T-helper 17 cell (primary cell): ENCODE results near the gene SYT7. TPM values are rescaled to one million over a fixed set of nuclear protein-coding genes. Genes with fewer than 3 reads are reported as not detected.
A peak's percentile ranks its signal among the peaks of the same experiment; 100 is the strongest.

Source experiments
- ATAC-seq: fragments of 150-1000 bp; cut with Tn5 transposase; 2 replicates; pipeline ENCODE4 v1.10.0; 2021; ENCODE audit warnings: mild to moderate bottlenecking, moderate library complexity
- DNase-seq, 3 donors: peaks; one replicate each; pipeline versions ENCODE4 v3.0.0 to v3.0.0-alpha.2; 2020 to 2021
- H3K9me3 ChIP-seq: one replicate; pipeline ENCODE4 v1.7.0; 2013; ENCODE audit warnings: low read length, mild to moderate bottlenecking; ENCODE audit not compliant: control insufficient read depth, poor library complexity, severe bottlenecking
- H3K27ac Mint-ChIP-seq: one replicate; pipeline ENCODE4 v1.8.0; 2022; ENCODE audit warnings: mild to moderate bottlenecking, moderate library complexity, mixed read lengths
- H3K27me3 Mint-ChIP-seq: one replicate; pipeline ENCODE4 v1.8.0; 2022; ENCODE audit warnings: mixed read lengths
- H3K36me3 Mint-ChIP-seq: one replicate; pipeline ENCODE4 v1.8.0; 2022; ENCODE audit warnings: low read depth, mixed read lengths
- H3K4me1 Mint-ChIP-seq: one replicate; pipeline ENCODE4 v1.8.0; 2022; ENCODE audit warnings: mild to moderate bottlenecking, mixed read lengths
- H3K4me3 Mint-ChIP-seq: one replicate; pipeline ENCODE4 v1.8.0; 2022; ENCODE audit warnings: mild to moderate bottlenecking, moderate library complexity, mixed read lengths
- total RNA-seq, 4 donors: library from RNA in 2 of 4; stranded (reverse) in 2 of 4; gene quantifications; one replicate each; pipeline ENCODE4 v1.2.3 and lab custom pipeline; 2022 to 2026

Gene SYT7
- total RNA-seq, 2 donors from 2014 or later = not detected

DNA sequence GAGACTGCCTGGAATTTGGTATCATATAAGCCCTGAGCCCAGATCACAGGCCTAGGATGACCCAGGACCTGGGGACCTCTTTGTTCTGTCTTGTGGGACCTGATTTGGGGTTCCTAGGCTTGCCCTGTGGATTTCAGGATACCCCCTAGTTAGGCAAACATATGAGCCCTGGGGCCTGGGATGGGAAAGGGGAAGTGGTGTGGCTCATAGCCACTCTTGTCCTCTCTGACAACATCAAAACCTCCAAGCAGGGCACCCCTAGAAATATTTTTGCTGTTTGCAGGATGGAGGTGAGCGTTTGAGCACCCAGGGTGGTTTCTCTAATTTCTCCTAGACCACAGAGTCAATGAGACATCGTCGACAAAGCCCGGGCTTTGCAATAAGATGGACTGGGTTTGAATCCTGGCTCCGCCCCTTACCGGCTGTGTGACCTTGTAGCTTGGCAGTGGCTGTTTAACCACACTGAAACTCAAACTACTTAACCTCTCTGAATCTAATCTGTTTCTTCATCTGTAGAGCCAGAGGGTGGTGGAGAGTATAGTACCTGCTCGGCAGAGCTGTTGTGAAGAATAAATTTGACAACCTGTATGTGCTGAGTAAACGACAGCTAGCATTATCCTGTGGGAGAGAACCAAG lies 77.6 kb downstream of the SYT7 start:
- no peak for DNase-seq
- Mint-ChIP-seq H3K27me3 (peaks cover 47% of the 10 kb centered on the region), H3K36me3 (no peaks in the 10 kb centered on the region), H3K27ac (no peak overlapping the region), H3K4me3 (no peak overlapping the region), H3K4me1 (peaks cover 4% of the 10 kb centered on the region)
- H3K9me3 ChIP-seq = no peaks in the 10 kb centered on the region
- ATAC-seq = no peak

DNA sequence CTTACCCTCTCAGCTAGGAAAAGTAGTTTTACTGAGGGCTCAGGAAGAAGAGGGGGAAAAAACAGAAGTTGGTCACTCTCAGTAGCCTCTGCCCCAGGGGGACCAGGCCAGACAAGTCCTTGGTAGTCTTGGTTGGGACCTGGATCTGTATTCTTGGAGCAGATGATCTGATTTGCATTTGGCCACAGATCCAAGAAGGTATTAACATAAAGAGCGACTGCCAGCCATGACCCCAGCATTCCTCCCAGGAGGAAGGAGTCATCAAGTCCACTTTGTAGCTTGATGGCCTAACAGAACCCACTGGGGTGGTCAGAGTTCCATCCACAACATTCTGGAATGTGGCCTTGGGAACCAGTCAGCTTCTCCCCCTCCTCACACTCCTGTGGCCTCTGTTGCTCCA lies 78.4 kb downstream of the SYT7 start:
- Mint-ChIP-seq H3K4me1 (no peaks in the 10 kb centered on the region), H3K4me3 (no peak overlapping the region), H3K27me3 (peaks cover 40% of the 10 kb centered on the region), H3K27ac (no peak overlapping the region), H3K36me3 (no peaks in the 10 kb centered on the region)
- DNase-seq = no peak
- no peaks in the 10 kb centered on the region for H3K9me3 ChIP-seq
- ATAC-seq = no peak

DNA sequence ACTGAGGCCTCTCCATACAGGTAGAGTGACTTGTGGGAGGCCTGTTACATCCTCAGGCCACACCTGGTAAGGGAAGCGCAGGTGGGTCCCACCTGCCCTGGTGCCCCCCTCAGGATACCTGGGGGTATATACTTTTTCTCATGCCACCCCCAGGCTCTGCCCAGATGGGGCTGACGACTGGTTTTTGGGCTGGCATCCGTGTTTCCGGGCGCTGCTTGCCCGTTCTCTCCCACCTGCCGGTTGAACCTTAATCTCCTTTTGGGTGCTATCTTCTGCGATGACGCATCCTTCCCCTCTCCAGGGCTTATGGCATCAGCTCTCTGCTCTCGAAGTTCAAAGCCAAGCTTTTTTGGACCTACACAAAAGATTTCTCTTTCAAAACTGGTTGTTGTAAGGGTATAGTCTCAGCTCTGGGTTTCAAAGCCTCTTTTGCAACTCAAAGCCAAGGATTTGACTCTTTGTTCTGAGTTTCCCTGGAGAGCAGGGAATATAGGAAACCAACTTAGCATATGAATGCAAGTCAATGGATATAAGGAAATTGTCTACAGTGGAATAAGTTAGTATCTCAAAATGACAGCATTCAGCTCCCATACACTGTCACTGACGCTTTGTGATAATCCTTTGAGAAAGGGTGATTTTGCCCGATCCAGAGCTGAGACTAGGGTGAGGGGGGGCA lies 80.9 kb downstream of the SYT7 start:
- DNase-seq (no peak), ATAC-seq (no peak)
- no peak overlapping the region for H3K4me3 Mint-ChIP-seq
- H3K27me3 Mint-ChIP-seq = peaks cover 17% of the 10 kb centered on the region
- H3K9me3 ChIP-seq = no peaks in the 10 kb centered on the region
- H3K27ac Mint-ChIP-seq = no peak overlapping the region
- no peaks in the 10 kb centered on the region for H3K4me1 Mint-ChIP-seq
- H3K36me3 Mint-ChIP-seq = no peaks in the 10 kb centered on the region

DNA sequence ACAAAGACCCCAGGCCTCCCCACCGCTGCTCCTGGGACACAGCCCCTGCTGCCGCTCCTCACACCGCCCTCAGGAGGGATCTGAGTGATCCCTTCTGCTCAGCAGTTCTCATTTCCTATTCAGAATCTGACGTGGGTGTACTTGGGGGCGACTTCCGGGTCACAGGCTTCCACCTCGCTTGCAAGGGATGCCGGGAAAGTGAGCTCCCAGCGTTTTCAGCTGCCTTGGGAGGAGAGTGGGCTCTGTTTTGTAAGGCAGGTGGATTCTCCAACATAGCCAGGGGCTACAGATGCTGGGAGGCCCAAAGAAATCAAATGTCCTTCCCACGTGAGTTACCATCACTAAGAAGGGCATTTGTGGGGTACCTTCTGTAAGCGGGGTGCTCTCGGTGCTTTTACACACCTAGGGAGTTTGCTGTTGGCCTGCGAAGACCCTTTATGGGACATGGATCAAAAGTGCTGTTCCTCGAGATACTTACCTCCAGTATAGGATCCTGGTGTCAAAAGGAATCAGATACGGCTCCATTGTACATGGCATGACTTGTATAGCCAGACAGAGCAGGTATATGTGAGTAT lies 82.0 kb downstream of the SYT7 start:
- ATAC-seq (no peak), DNase-seq (no peak)
- Mint-ChIP-seq H3K27ac (no peak overlapping the region), H3K36me3 (no peaks in the 10 kb centered on the region), H3K4me3 (no peak overlapping the region), H3K27me3 (peaks cover 13% of the 10 kb centered on the region), H3K4me1 (no peaks in the 10 kb centered on the region)
- H3K9me3 ChIP-seq = no peaks in the 10 kb centered on the region

DNA sequence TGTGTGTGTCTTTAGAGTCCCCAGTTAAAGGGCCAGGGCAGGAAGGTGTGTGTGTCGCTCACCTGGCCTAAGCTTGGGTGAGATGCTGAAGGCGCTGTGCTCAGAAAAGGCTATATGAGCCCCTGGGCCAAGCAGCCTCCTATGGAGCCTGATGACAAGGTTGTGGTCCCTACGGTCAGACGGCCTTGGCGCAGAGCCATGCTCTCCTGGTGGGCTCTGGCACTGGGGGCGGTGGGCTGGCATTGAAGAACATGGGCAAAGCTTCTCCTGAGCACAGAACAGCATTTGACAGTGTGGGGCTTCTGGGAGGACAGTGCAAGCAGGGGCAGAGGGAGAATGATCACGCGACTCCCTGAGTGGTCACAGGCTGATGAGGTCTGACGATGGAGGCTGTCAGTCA lies 83.0 kb downstream of the SYT7 start:
- DNase-seq (no peak), ATAC-seq (no peak)
- Mint-ChIP-seq H3K4me3 (no peak overlapping the region), H3K27ac (no peak overlapping the region), H3K36me3 (no peaks in the 10 kb centered on the region), H3K4me1 (no peaks in the 10 kb centered on the region), H3K27me3 (peaks cover 17% of the 10 kb centered on the region)
- H3K9me3 ChIP-seq = no peaks in the 10 kb centered on the region

DNA sequence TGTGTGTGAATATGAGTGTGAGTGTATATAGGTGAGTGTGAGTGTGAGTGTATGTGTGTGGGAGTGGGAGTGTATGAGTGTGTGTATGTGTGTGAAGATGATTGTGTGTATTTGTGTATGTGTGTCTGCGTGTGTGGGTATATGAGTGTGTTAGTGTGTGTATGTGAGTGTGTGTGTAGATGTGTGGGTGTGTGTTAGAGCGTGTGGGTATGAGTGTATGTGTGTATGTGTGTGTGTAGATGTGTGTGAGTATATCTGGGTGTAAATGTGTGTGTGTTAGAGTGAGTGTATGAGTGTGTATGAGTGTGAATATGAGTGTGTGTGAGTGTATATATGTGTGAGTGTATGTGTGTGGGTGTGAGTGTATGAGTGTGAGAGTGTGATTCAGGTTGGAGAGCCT lies 83.4 kb downstream of the SYT7 start:
- no peak for DNase-seq
- no peaks in the 10 kb centered on the region for H3K36me3 Mint-ChIP-seq
- H3K4me3 Mint-ChIP-seq = no peak overlapping the region
- no peak overlapping the region for H3K27ac Mint-ChIP-seq
- peaks cover 17% of the 10 kb centered on the region for H3K27me3 Mint-ChIP-seq
- ATAC-seq = no peak
- no peaks in the 10 kb centered on the region for H3K9me3 ChIP-seq
- H3K4me1 Mint-ChIP-seq = no peaks in the 10 kb centered on the region

DNA sequence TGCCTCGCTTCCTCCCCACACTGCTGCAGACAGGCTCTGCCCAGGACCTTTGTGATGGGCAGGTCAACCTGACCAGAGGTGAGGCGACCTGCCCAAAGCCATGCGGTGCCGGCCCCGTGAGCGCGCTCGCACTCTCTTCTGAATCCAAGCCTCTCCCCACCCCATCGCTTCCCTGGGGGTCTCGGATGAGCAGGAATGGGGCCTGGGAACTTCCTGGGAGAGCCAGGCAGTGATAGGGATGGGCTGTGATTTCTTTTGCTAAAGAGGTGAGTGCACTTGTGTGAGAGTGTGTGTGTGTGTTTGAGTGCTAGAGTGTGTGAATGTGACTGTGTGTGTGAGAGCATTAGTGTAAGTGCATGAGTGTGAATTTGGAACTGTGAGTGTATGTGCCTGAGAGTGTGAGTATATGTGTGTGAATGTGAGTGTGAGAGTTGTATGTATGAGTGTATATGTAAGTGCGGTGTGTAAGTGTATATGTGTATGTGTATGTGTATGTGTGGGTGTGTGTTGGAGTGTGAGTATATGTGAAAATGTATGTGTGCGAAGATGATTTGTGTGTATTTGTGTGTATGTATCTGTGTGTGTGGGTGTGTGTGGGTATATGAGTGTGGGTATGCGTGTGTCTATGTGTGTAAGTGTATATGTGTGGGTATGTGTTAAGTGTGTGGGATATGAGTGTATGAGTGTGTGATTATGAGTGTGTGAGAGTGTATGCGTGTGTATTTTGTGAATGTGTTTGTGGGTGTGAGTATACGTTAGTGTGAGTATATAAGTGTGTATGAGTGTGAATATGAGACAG lies 84.1 kb downstream of the SYT7 start:
- Mint-ChIP-seq H3K4me1 (peaks cover 2% of the 10 kb centered on the region), H3K27me3 (peaks cover 19% of the 10 kb centered on the region)

DNA sequence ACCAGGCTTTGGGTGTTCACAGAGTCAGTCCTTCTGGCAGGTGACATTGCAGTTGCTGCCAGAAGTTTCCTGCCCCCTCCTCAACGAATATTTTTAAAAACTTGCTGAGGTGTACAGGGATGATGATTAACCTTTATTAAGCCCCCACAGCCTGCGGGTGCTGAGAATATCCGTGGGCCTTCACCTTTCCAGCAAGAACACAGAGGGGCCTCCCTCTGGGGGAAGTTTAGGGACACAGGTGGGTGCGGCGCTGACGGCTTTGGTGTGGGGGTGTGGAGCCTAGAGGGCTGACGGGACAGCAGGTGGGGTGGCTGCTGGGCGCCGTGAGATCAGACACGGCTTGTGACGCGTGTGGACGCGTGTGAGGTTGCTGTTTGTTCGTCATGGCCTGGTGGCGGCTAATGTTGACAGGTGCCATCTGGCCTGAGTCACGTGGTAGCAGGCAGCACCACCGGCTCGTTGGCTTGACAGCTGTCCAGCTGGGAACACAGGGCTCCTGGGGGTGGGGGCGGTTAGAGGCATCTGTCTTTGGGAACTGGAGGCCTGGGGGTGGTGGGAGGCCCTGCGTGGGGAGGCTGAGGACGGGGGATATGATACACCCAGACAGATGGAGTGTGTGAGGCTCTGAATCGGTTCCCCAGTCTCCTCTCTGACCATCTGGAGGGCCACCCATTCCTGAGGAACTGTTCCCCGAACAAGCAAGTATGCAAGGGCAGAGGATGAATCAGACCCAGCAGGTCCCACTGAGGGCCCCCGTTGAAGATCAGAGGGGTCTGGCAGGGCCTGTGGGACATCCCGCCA lies 84.9 kb downstream of the SYT7 start:
- ATAC-seq (no peak), DNase-seq (no peak)
- Mint-ChIP-seq H3K27me3 (peaks cover 19% of the 10 kb centered on the region), H3K4me3 (no peak overlapping the region), H3K4me1 (peaks cover 2% of the 10 kb centered on the region), H3K36me3 (no peaks in the 10 kb centered on the region), H3K27ac (no peak overlapping the region)
- no peaks in the 10 kb centered on the region for H3K9me3 ChIP-seq

More for the DNA sequence above, 84.1 kb downstream of the SYT7 start:
- ATAC-seq (no peak), DNase-seq (no peak)
- no peaks in the 10 kb centered on the region for H3K9me3 ChIP-seq
- H3K4me3 Mint-ChIP-seq = no peak overlapping the region
- H3K27ac Mint-ChIP-seq = no peak overlapping the region
- H3K36me3 Mint-ChIP-seq = no peaks in the 10 kb centered on the region

DNA sequence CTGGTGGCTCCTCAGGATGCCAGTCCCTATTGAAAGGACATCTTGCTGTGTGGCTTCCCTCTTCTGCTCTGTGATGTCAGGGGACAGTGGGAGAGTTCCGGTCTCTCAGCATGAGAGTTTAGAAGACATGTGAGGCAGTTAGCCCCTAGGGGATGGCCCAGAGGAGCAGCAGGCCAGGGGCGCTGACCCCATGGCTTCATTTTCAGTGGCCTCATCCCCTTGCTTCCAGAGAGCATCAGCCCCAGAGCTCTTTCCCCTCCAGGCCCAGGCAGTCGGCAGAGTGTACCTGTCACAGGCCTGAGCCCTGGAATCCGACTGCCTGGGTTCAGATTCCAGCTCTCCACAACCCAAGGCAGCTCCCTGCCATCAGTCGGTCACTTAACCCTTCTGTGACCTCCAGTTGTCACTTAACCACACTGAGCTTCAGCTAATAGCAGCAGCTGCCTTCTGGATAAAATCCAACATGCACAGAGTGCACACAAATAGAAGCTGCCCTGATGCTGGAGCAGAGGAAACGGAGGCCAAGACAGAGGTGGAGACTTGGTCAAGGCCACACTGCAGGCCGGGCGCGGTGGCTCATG lies 86.4 kb downstream of the SYT7 start:
- DNase-seq (no peak), ATAC-seq (no peak)
- Mint-ChIP-seq H3K27me3 (peaks cover 17% of the 10 kb centered on the region), H3K36me3 (no peaks in the 10 kb centered on the region), H3K4me1 (peaks cover 2% of the 10 kb centered on the region), H3K27ac (no peak overlapping the region), H3K4me3 (no peak overlapping the region)
- no peaks in the 10 kb centered on the region for H3K9me3 ChIP-seq

DNA sequence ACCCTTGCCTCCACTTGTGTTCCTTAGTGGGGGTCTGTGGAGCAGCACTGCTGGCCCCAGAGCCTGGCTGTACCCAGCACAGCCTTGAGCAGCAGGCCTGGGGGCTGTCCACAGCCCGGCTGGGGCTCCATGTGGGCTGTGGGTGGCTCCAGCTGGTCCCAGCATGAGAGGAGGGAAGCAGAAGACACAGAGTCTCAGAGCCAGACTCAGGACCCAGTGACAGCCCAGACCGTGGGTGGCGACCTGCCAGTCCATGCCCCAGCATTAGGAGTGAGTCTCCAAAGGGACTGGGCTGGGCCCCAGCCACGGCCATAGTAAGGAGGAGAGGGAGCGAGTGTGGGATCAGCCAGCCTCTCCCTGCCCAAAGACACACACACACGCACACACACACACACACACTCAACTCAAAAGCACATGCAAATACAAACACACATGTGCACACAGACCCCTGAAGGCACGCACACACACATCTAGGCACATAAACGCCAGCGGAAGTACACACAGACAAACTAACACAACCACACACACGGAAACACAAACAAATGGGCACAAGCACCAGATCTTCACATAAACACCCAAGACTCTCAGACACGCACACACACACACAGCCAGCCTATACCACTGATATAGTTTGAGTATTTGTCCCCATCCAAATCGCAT lies 89.0 kb downstream of the SYT7 start:
- Mint-ChIP-seq H3K27me3 (peaks cover 23% of the 10 kb centered on the region), H3K27ac (peak overlapping the region; percentile 68), H3K36me3 (peaks cover 2% of the 10 kb centered on the region), H3K4me3 (no peak overlapping the region), H3K4me1 (peaks cover 8% of the 10 kb centered on the region)
- DNase-seq (no peak), ATAC-seq (no peak)
- no peaks in the 10 kb centered on the region for H3K9me3 ChIP-seq

DNA sequence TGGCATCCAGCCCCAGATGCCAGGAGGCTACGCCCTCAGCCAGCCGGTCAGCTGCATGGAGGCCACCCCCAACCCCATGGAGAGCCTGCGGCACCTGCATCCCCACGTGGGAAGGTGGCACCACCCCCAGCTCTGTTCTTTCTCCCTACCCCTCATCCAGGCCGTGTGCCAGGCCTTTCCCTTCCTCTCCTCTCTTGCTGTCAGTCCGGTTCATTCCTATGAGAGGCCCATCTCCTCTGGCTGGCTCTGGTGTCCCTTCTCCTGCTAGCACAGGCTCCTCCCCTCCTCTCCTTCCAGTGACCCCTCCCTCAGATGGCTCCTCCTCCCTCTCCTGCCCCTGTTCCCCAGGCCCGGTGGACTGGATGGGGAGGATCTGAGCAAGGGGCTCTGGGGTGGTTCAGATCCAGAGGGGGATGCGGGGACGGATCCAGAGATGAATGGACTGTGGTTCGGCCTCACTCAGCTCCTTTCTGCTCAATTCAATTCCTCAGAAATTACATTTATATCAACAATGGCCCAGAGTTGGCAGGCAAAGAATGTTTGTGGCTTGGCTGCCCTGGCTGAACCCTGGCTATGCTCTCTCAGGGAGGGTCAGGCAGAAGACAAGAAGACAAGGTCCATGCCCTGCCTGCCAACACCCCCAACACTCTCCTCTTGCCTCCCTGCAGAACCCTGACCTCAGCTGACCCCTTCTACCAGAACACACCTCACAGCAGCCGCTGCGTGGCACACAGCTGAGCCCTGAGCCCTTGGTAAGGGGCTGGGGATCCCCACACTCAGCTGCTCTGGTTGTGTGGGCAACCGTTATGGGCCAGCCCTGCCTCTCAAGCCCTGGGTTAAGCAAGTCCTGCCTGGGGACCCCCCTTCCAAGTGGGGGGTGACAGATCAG lies 90.8 kb downstream of the SYT7 start:
- H3K9me3 ChIP-seq = no peaks in the 10 kb centered on the region
- H3K27me3 Mint-ChIP-seq = peaks cover 23% of the 10 kb centered on the region
- peaks cover 4% of the 10 kb centered on the region for H3K36me3 Mint-ChIP-seq
- DNase-seq (no peak), ATAC-seq (no peak)
- no peak overlapping the region for H3K4me3 Mint-ChIP-seq
- peaks cover 10% of the 10 kb centered on the region for H3K4me1 Mint-ChIP-seq
- no peak overlapping the region for H3K27ac Mint-ChIP-seq
